Loucy (cell line): ENCODE measurements around the gene VWA5B2.

ENCODE experiments used
- EZH2phosphoT487 ChIP-seq: fragments of 200-600 bp; IDR thresholded peaks from 2 replicates; pipeline ENCODE4 v1.6.1; 2018; ENCODE audit warnings: antibody characterized with exemption, mild to moderate bottlenecking, moderate library complexity, borderline replicate concordance
- TF ChIP-seq, protein P1 (sequence below): fragments of 200-600 bp; sonication (generic); conservative IDR thresholded peaks from 2 replicates; pipeline ENCODE4 v1.5.1; 2014; ENCODE audit warnings: mild to moderate bottlenecking, antibody characterized with exemption, low read length

DNA sequence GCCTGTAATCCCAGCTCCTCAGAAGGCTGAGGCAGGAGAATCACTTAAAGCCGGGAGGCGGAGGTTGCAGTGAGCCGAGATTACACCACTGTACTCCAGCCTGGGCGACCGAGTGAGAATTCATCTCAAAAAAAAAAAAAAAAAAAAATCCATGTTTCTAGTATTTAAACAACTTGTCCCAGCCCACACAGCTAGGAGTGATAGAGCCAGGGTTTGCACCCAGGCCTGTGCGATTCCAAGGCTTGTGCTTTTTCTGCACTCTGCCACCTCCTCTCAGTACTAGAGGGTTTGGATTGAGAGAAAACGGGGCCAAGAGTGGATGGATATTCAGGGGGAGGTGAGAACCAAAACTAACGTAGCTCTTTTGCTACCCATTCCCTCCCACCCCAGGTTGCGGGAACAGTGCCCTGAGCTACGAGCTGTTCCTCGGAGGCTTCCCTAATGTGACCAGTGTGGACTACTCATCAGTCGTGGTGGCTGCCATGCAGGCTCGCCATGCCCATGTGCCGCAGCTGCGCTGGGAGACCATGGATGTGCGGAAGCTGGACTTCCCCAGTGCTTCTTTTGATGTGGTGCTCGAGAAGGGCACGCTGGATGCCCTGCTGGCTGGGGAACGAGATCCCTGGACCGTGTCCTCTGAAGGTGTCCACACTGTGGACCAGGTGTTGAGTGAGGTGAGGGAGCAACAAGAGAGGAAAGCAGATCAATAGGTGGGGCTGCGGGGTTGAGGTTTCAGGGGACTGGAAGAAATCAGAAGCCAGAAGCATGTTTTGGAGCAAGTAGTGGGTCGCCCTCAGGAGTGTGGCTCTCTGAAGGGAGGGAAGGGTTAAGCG, 27.9 kb downstream of the VWA5B2 start:
- TF ChIP-seq EZH2phosphoT487, result no peak
- TF ChIP-seq, protein P1, sequence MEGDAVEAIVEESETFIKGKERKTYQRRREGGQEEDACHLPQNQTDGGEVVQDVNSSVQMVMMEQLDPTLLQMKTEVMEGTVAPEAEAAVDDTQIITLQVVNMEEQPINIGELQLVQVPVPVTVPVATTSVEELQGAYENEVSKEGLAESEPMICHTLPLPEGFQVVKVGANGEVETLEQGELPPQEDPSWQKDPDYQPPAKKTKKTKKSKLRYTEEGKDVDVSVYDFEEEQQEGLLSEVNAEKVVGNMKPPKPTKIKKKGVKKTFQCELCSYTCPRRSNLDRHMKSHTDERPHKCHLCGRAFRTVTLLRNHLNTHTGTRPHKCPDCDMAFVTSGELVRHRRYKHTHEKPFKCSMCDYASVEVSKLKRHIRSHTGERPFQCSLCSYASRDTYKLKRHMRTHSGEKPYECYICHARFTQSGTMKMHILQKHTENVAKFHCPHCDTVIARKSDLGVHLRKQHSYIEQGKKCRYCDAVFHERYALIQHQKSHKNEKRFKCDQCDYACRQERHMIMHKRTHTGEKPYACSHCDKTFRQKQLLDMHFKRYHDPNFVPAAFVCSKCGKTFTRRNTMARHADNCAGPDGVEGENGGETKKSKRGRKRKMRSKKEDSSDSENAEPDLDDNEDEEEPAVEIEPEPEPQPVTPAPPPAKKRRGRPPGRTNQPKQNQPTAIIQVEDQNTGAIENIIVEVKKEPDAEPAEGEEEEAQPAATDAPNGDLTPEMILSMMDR, result no peak
